ENCODE results near the gene CCL18.
"Not testable (repeated sequence)": the region's sequence is repeated elsewhere in the genome, so short reads cannot be mapped to it uniquely, and the experiment has no call there.

The CCL18 gene

GRCh38 chr17:36072431-36073121 lies 8.5 kb downstream of the CCL18 start:
- DNase-seq, result no peak

GRCh38 chr17:36074365-36074764 lies 10.3 kb downstream of the CCL18 start:
- DNase-seq, result no peak

- DNase-seq, result not testable (repeated sequence)
These were observed 17.8 kb downstream of the CCL18 start for GRCh38 chr17:36081681-36082471.

- DNase-seq, result not testable (repeated sequence)
These were observed 18.5 kb downstream of the CCL18 start for GRCh38 chr17:36082482-36083120.

- not testable (repeated sequence) for DNase-seq
These were observed 19.6 kb downstream of the CCL18 start for GRCh38 chr17:36083691-36084090.

GRCh38 chr17:36085765-36086164 lies 21.7 kb downstream of the CCL18 start:
- DNase-seq, result no peak

- no peak for DNase-seq
These were observed 22.7 kb downstream of the CCL18 start for GRCh38 chr17:36086791-36087190.

GRCh38 chr17:36087471-36087870 lies 23.4 kb downstream of the CCL18 start:
- DNase-seq, result not testable (repeated sequence)

- DNase-seq, result not testable (repeated sequence)
These were observed 24.0 kb downstream of the CCL18 start for GRCh38 chr17:36087897-36088572.

- DNase-seq, result no peak
These were observed 24.7 kb downstream of the CCL18 start for GRCh38 chr17:36088670-36089338.

GRCh38 chr17:36089339-36089865 lies 25.3 kb downstream of the CCL18 start:
- no peak for DNase-seq

GRCh38 chr17:36089888-36090836 lies 26.1 kb downstream of the CCL18 start, which contains the start of gene CCL3:
TSS of gene CCL3 (minus strand) at chr17:36090143. CDS start at chr17:36090058, 85 bp downstream.
- no peak for DNase-seq

GRCh38 chr17:36092230-36092629 lies 28.2 kb downstream of the CCL18 start:
- DNase-seq, result no peak

- not testable (repeated sequence) for DNase-seq
These were observed 28.6 kb downstream of the CCL18 start for GRCh38 chr17:36092715-36093114.

GRCh38 chr17:36094232-36094631 lies 30.2 kb downstream of the CCL18 start:
- no peak for DNase-seq

- DNase-seq, result no peak
These were observed 30.7 kb downstream of the CCL18 start for GRCh38 chr17:36094746-36095145.

GRCh38 chr17:36095992-36096391 lies 31.9 kb downstream of the CCL18 start:
- no peak for DNase-seq

GRCh38 chr17:36099004-36099403 lies 34.9 kb downstream of the CCL18 start:
- DNase-seq, result not testable (repeated sequence)

- not testable (repeated sequence) for DNase-seq
These were observed 39.4 kb downstream of the CCL18 start, which contains the start of gene CCL4 for GRCh38 chr17:36103401-36103975. TSS of gene CCL4 (plus strand) at chr17:36103827. CDS start at chr17:36103906, 79 bp downstream.

GRCh38 chr17:36104246-36104645 lies 40.2 kb downstream of the CCL18 start:
- DNase-seq, result not testable (repeated sequence)

Data from NCI-H1048 (cell line).